ENCODE measurements around the gene PURA.

PURA gene

DNA sequence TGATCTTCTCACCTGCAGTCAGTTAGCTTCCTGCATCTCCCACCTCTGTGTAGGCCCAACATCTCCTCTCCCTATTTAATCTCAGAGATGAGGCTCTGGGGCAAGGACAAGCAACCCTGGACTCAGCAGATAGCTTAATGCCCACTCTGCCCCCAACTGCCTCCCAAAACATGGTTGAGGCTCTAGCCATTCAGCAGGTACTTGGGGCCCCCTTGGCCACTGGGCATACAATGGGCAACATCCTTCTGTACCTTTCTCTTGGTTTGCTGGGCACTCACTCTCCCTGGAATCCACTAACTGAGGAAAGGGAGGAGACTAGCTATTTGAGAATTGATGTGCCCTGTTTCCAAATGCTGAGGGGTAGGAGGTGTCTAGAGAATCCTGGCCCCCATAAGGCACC is 21.2 kb downstream of the PURA start:
- DNase-seq (ENCODE audit: insufficient read length, low spot score) (no peak), FAIRE-seq (no peak)
- TF ChIP-seq, protein P1, sequence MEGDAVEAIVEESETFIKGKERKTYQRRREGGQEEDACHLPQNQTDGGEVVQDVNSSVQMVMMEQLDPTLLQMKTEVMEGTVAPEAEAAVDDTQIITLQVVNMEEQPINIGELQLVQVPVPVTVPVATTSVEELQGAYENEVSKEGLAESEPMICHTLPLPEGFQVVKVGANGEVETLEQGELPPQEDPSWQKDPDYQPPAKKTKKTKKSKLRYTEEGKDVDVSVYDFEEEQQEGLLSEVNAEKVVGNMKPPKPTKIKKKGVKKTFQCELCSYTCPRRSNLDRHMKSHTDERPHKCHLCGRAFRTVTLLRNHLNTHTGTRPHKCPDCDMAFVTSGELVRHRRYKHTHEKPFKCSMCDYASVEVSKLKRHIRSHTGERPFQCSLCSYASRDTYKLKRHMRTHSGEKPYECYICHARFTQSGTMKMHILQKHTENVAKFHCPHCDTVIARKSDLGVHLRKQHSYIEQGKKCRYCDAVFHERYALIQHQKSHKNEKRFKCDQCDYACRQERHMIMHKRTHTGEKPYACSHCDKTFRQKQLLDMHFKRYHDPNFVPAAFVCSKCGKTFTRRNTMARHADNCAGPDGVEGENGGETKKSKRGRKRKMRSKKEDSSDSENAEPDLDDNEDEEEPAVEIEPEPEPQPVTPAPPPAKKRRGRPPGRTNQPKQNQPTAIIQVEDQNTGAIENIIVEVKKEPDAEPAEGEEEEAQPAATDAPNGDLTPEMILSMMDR (IDR thresholded peaks at IDR 0.05; ENCODE audit: insufficient read depth, missing control alignments): no peak

DNA sequence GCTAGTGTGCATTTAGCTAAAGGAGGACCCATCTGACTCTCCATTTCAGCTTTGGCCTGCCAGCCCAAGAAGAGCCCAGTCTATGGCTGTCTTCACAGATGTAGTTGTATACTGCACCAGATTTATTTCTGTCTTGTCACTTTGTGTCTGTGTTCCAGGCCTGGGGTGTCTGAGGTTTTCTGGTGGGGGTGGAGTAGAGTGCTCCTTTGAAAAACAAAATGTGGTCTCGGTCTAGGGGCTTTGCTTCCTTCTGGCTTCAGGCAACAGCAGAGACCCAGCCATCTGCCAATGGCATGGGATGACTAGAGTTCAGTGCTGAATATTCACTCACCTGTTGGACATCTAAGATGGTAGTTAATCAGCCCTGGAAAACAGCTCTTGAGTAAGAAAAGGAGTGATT is 22.7 kb downstream of the PURA start:
- DNase-seq (ENCODE audit: insufficient read length, low spot score) (no peak), FAIRE-seq (no peak)
- TF ChIP-seq, protein P1 (IDR thresholded peaks at IDR 0.05; ENCODE audit: insufficient read depth, missing control alignments): no peak

- TF ChIP-seq, protein P1 (IDR thresholded peaks at IDR 0.05; ENCODE audit: insufficient read depth, missing control alignments): no peak
- no peak for FAIRE-seq
- DNase-seq (ENCODE audit: insufficient read length, low spot score): no peak
Measured at GRCh38 chr5:140140435-140140834, 26.5 kb downstream of the PURA start.

GRCh38 chr5:140141241-140141640 is 27.3 kb downstream of the PURA start:
- FAIRE-seq (no peak), DNase-seq (ENCODE audit: insufficient read length, low spot score) (no peak)
- TF ChIP-seq, protein P1 (IDR thresholded peaks at IDR 0.05; ENCODE audit: insufficient read depth, missing control alignments): no peak

- no peak for DNase-seq (ENCODE audit: insufficient read length, low spot score)
- TF ChIP-seq, protein P1 (IDR thresholded peaks at IDR 0.05; ENCODE audit: insufficient read depth, missing control alignments): no peak
Measured at GRCh38 chr5:140142246-140142645, 28.3 kb downstream of the PURA start.

DNA sequence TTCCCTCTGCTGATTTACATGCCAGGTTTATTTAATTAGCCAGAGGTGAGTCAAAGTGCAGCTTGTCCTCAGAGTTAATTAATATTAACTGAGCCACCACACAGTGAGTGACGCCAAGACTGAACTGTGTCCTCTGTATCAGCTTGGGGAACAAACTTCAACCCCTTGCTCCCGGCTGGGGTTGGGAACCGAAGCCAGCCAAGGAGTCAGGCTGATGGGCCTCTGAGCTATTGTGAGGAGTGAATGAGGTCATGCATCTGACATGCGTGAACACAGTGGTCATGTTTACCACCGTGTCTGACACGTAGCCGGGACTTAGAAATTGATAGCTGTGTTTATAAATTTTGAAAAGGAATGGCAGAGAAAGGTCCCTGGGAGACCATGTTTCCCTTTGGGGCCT is 28.9 kb downstream of the PURA start:
- DNase-seq (ENCODE audit: insufficient read length, low spot score) (no peak), FAIRE-seq (no peak)
- TF ChIP-seq, protein P1 (IDR thresholded peaks at IDR 0.05; ENCODE audit: insufficient read depth, missing control alignments): no peak

More at GRCh38 chr5:140142246-140142645, 28.3 kb downstream of the PURA start:
- no peak for FAIRE-seq

DNA sequence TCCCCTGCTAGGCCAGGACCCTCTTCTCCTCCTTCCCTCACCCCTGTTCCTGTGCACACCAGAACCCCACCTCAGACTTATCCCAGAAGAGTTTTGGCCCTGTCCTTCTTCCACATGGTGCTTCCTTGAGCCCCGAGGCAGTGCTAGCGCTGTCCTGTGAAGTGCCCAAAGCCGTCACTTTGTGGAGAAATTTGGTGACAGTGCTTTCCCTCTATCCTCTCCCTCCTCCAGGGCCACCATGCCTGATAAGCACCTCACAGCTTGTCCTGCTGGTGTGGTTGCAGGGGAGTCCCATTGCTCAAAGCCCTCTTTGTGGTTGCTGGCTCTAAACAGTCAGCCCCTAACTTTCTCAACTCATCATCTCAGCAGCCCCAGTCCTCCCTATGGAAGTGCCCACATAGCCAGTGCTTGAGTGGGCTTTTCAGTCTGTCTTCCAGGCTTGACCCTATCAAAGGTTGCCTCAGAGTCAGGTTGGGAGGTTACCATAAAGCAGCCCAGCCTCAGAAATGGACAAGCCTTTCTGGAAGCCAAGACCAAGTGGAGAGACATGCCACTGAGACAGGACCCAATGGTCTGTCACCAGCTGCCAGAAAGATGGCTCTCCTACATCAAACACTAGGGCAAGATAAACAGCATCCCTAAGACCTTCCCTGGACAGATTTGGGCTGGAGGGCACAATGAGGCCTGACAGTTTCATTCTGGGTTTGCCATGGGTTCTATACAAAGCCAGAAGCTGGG is 29.8 kb downstream of the PURA start:
- no peak for DNase-seq (ENCODE audit: insufficient read length, low spot score)
- TF ChIP-seq, protein P1 (IDR thresholded peaks at IDR 0.05; ENCODE audit: insufficient read depth, missing control alignments): no peak
- no peak for FAIRE-seq

Measured in D721Med (cell line).